Fibroblast of skin of right biceps (primary cell): ENCODE measurements around the gene GNB1L.
A peak's percentile ranks its signal among the peaks of the same experiment; 100 is the strongest.

Source experiments
- DNase-seq: peaks from one replicate; pipeline ENCODE4 v3.0.0-alpha.2; 2013

The GNB1L gene

GRCh38 chr22:19854778-19855503 lies at the start of gene GNB1L, which contains the start of gene RTL10:
Gene GNB1L (minus strand): TSS chr22:19854874. CDS start chr22:19821355, 33,519 bp downstream.
Gene RTL10 (minus strand): TSS chr22:19854874. CDS start chr22:19852261, 2,613 bp downstream.
- peak; percentile 96 for DNase-seq

DNA sequence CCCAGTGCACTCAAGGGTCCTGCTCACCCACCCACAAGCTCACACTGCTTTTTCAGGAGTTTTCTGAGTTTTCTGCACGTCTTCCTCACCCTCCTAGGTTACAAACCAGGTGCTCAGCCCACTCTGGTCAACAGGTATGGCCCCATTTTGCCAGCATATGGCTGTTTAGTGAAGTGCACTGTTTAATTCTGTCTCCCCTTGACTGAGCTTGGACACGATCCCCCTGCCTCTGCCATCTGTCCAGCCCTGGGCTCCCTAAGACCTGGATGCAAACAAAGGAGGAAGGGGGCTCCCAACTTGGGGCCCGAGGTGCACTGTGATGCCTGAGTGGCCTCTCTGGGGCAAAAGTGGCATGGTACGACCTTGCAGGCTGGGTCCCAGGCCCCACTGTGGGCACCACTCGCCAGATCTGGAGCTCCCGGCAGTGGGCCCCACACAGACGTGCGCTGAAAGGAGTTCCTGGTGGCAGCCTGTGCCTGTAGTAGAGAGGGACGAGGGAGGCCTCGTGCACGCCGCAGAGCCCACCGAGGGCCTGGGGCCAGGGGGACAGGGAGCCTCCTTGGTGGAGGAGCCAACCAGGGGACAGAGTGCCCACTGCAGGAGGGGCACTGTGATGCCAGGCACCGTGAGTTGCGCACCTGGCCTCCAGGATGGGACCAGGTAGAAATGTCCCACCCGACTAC lies 49.6 kb upstream of the GNB1L start:
- no peak for DNase-seq

GRCh38 chr22:19903513-19903912 lies 48.8 kb upstream of the GNB1L start:
- no peak for DNase-seq

DNA sequence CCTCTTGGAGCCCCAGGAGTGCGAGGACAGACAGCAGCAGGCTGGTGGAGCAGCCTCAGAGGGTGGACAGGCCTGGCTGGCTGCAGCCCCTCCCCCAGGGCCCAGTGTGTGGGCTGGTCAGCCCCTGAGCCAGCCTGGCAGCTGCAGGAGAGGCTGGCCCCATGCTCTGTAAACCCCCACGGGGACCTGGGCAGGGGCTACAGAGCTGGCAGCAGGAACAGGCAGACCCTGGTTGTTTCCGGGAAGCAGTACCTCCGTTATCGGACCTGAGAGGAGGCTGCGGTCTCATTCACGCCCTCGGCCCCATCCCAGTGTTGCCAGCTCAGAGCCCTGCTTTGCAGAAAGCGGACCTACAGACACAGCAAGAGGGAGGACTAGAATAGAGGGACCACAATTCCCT lies 48.4 kb upstream of the GNB1L start:
- DNase-seq: no peak

- no peak for DNase-seq
These were observed 47.6 kb upstream of the GNB1L start for GRCh38 chr22:19902245-19902715.

DNA sequence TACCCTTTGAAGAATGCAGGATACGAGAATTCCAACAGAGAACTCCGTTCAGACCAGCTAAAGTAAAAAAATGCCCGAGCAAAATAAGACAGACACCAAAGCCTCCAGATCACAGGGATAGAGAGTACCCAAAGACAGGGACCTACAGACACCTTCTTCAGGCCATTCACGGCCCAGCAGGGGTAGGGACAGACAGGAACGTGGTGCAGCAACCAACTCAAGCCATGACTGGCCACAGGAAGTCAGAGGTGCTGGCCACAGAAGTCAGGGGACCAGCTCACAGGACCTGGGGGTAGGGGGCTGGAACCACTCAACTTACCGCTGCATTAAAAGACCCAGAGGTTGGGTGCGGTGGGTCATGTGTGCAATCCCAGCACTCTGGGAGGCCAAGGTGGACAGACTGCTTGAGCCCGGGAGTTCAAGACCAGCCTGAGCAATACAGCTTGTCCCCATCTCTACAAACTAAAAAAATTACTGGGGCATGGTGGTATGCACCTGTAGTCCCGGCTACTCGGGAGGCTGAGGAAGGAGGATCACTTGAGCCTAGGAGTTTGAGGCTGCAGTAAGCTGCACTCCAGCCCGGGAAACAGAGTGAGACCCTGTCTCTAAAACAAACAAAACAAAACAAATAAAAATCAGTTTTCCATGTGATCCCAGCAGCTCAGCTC lies 47.0 kb upstream of the GNB1L start:
- no peak for DNase-seq

GRCh38 chr22:19900707-19901436 lies 46.2 kb upstream of the GNB1L start:
- no peak for DNase-seq

DNA sequence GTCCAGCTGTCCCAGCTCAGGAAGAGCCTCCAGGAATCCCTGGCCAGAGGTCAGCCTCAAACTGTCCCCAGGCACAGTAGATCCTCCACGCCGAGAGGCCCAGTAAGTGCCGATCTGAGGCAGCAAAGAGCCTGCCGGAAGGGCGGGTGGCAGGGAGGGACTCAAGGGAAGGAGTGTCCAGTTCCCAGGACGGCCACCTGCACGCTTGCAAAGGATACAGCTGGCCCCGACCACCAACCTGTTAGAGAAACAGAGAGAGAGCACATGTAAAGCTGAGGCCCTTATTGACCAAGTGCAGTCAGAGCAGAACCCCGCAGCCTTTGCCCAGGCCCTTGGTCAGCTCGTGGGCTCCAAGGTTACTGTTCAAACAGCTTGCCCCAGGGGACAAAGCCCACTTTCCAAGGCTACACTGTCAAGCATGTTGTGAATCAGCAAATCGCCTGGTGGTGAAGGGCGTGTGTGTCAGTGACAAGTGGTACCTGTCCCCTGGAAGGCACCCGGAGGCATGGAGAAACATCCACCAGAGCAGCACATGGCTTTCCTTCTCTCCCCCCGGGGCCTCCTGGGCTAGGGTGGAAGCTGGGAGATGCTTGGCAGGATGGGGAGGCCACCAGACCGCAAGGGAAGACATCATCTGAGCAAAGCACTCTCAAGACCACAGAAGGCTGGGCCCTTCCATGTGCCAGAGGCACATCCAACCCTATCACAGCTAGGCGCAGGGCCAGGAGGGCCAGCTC lies 44.3 kb upstream of the GNB1L start:
- DNase-seq: no peak

DNA sequence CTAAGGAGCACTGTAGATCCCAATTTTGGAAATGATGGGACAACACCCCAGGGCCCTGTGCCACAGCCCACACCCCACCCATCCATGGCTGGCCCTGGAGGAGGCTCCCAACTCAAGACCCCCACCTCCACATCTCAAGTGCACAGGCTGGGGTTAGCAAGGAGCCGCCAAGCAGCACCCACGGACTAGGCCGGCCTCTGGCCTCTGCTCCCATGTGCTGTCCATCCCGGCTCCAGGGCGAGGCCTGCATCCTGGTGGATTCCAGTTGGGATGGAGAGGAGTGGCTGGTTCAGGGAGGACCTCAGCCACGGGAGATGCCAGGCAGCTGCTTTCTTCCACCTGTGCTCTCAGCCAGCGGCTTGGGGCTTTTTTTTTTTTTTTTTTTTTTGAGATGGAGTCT lies 43.5 kb upstream of the GNB1L start:
- no peak for DNase-seq

DNA sequence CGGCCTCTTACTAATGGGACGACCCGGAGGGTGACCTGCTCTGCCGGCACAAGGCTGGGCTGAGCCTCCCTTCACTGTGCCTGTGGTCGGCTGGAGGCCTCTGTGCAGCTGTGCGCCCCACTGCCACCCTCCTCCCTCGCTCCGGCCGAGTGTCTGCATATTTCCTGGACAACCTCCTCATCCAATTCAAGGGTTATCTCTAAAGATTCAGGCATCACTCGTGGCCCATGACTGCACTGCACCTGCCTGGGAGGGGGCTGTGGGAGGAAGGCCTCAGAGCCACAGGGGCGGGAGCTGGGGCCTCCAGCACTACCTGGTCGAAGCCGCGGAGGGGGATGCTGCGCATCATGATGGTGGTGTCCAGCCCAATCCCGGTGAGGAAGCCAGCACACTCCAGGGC lies 43.1 kb upstream of the GNB1L start:
- no peak for DNase-seq

DNA sequence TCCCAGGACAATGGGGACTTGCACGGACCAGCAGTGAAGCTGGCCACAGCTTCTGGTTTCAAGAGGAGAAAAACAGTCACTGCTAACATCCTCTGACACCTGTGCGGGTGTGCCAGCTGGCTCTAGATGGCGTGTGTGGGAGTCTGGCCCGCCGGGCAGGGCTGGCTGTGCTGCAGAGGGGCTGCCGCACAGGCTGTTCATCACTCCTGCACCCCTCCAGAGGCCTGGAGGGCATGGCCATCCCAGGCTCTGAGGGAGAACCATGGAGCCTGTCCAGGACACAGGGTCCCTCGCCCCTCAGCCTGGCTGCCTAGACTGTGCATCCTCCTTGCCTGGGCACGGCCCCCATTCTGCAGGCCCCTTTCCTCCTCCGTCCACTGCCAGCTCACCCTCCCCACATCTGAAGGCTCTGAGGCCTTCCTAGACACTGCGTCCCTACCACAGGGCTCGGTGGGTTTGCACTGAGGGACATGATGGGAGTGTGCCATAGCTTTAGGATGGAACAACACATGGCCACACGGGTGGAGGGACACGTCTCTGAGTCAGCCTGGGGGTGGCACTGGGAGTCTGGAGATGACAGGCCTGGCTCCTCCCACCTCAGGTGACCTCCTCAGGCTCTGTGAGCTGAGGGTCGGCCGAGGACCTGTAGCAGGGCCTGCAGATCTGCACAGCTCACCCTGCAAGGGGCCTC lies 42.1 kb upstream of the GNB1L start:
- DNase-seq: no peak

- DNase-seq: no peak
These were observed 40.6 kb upstream of the GNB1L start for GRCh38 chr22:19895160-19895849.

- no peak for DNase-seq
These were observed 38.7 kb upstream of the GNB1L start for GRCh38 chr22:19893363-19893762.

DNA sequence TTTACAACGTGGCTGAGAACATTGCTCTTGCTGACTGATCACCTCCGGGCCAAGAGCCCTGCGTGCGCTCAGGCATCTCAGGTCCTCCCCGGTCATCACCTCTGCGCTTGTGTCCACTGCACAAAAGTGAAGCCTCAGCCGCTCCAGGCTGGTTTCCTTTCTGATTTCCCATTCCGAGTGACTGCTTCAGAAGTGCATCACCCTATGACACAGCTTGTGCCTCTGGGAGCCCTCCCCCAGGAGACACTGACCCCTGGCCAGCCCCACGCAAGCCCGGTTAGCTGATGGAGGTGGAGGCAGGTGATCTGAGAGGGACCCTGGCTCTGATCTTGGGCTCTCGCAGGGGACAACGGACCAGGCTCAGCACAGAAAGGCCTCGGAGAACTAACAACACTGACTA lies 38.3 kb upstream of the GNB1L start:
- DNase-seq: no peak

- peak; percentile 31 for DNase-seq
These were observed 37.7 kb upstream of the GNB1L start for GRCh38 chr22:19892257-19892879.

DNA sequence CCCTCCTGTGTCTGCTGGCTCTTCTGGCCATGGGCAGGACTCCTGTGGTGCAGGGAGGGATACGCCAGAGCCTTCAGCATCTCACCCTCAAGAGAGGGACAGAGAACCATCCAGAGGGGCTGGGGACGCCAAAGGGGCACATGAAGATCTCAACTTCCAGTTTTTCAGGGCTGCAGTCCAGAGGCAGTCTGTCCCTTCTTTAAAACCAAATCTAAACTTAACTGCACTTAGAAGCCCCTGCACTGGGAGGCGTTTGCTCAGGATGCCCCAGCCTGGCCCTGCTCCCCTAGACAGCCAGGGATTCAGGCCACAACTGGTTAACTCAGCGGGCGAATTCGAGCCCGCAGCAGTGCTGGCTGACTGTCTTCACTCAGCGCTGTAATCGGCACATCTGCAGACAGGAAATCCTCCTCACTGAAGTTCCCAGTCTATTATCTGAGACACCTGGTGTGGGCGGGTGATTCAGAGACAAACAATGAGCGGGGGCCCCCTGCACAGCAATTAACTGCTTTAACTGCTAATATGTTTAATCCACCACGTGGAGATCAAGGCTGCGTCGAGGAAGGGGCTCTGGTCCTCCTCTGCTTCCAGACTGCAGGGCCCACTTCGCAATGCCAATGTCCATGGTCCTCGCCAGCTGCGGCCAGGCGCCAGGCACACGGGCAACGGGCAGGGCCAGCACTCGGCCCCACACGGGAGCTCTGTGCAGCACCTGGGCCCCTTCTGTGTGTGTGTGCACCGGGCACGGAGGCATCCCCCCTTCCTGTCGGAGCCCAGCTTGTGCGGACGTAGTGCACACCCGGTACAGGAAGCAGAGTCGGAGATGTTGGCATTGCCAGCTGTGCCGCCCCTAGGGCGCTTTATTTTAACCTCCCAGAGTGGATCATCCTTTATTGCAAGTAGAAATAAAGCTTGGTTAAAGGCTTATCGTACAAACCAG lies 36.9 kb upstream of the GNB1L start:
- DNase-seq: peak; percentile 94

GRCh38 chr22:19890502-19891316 lies 36.0 kb upstream of the GNB1L start:
- DNase-seq: no peak

GRCh38 chr22:19889951-19890350 lies 35.3 kb upstream of the GNB1L start:
- DNase-seq: no peak
